ENCODE results near the gene XXYLT1. TPM values are rescaled to one million over a fixed set of nuclear protein-coding genes. Genes with fewer than 3 reads are reported as not detected.

Gene XXYLT1
- total RNA-seq, 1 donor from 2014 or later: 14.5 TPM

GRCh38 chr3:195131176-195131575 lies 139.8 kb downstream of the XXYLT1 start:
- intact Hi-C loops (cut with DNase I): no loop called here
- H3K4me1 ChIP-seq: no peaks in the 10 kb centered on the region
- no peaks in the 10 kb centered on the region for H3K36me3 ChIP-seq
- DNase-seq (ENCODE audit: extremely low spot score in 2 of 2): no peak
- H3K4me3 ChIP-seq: no peak overlapping the region
- TF ChIP-seq POLR2AphosphoS5 (IDR thresholded peaks at IDR 0.05; ENCODE audit: insufficient read depth in 1 of 2, low read depth in 1 of 2) (peak in 1 of 2 donors; percentile 79), CTCF (IDR thresholded peaks at IDR 0.05) (no peak)
- H3K9me3 ChIP-seq: no peaks in the 10 kb centered on the region
- no peak overlapping the region for H3K27ac ChIP-seq
- H3K27me3 ChIP-seq: no peaks in the 10 kb centered on the region

DNA sequence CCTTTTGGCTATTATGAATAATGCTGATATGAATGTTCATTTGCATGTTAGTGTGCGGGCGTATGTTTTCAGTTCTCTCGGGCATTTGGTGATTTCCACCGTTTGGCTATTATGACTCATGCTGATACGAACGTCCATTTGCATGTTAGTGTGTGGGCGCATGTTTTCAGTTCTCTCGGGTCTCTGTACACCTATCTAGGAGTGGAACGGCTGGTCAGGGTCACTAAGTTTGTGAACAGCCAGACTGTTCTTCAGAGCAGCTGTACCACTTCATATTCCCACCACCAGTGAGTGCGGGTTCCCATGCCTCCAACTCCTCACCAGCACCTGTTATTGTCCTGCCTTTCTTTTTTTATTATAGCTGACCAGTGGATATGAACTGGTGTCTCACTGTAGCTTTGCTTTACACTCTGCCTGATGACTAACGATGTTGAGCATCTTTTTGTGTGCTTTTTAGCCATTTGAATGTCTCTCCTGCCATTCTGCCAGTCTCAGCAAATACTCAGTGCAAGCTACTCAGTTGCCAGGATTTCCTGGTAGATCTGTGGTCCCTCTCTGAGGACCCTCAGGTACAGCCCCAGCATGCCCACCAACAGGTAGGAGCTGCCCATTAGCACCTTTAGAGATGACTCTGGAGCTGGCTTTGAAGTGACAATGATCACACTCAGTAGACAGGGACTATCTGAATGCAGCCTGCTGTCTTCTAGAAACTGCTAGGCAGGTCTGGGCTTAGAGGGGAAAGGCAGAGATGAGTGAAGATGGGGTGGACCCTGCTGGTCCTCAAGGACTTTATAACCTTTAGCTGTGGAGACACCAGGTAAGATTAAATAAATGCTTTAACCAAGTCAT lies 141.1 kb downstream of the XXYLT1 start:
- no peak overlapping the region for H3K27ac ChIP-seq
- H3K36me3 ChIP-seq: no peaks in the 10 kb centered on the region
- H3K4me3 ChIP-seq: no peak overlapping the region
- TF ChIP-seq POLR2AphosphoS5 (IDR thresholded peaks at IDR 0.05; ENCODE audit: insufficient read depth in 1 of 2, low read depth in 1 of 2): no peak
- TF ChIP-seq CTCF (IDR thresholded peaks at IDR 0.05): no peak
- no peak for TF ChIP-seq POLR2A (IDR thresholded peaks at IDR 0.05)
- no peaks in the 10 kb centered on the region for H3K4me1 ChIP-seq
- no peak for DNase-seq (ENCODE audit: extremely low spot score in 2 of 2)
- H3K27me3 ChIP-seq: no peaks in the 10 kb centered on the region
- H3K9me3 ChIP-seq: no peaks in the 10 kb centered on the region
- intact Hi-C loops (cut with DNase I): no loop called here

DNA sequence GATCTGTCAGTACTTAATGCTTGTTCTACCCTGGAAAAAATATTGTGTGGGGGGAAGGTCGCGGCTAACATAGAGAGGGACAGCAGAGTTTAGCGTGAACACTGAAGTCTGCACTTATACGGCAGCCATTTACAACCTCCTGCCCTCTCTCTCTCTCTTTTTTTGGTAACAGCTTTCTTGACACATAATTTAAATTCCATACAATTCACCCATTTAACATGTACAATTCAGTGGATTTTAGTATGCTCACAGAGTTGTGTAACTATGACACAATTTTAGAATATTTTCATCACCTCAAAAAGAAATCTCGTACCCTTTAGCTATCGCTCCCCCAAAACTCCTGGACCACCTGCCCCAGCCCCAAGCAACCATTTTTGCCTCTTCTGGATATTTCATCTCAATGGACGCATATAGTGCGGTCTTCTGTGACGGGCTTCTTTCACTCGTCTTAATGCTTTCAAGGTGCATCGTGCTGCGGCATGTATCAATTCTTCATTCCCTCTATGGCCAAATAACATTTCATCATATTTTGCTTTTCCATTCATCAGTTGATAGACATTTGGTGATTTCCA lies 141.8 kb downstream of the XXYLT1 start:
- Histone ChIP-seq H3K27me3 (no peaks in the 10 kb centered on the region), H3K4me1 (no peaks in the 10 kb centered on the region), H3K9me3 (no peaks in the 10 kb centered on the region), H3K36me3 (no peaks in the 10 kb centered on the region), H3K4me3 (no peak overlapping the region), H3K27ac (no peak overlapping the region)
- TF ChIP-seq POLR2AphosphoS5 (IDR thresholded peaks at IDR 0.05; ENCODE audit: insufficient read depth in 1 of 2, low read depth in 1 of 2): no peak
- no peak for TF ChIP-seq POLR2A (IDR thresholded peaks at IDR 0.05)
- no peak for TF ChIP-seq CTCF (IDR thresholded peaks at IDR 0.05)
- DNase-seq (ENCODE audit: extremely low spot score in 2 of 2): no peak
- intact Hi-C loops (cut with DNase I): no loop called here

DNA sequence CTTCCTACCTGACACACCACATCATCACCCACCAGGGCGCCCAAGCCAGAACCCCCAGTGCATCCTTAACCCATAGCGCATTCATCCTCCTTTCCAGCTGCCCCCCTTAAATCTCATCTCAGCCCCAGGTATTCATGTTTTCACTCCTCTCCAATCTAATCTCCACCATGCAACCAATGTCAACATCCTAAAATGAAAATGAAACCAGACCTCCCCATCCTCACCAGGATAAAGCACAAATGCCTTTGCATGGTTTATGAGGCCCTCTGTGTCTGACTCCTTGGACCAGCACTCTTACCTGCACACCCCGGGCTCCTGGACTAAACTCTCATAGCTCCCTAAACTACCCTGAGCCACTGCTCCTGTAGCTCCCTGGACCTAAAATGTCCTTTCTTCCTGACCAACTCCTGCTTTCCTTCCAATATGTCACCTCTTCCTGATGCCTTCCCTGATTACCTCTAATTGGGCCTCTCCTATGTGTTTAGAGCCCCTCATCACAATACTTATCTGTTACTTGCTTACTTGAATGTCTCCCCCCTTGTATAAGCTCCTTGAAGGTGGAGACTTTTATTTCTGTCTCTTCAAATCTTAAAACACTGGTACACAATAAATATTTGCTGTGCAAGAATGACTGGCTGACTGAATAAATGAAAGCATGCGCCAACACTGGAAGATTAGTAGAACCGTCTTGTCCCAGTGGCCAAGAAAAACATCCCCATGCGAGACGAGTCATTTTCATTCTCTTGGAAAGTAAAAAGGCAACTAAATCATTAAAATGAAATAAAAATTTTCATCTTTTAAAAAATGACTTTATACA lies 142.5 kb downstream of the XXYLT1 start:
- TF ChIP-seq CTCF (IDR thresholded peaks at IDR 0.05) (no peak), POLR2A (IDR thresholded peaks at IDR 0.05) (no peak), POLR2AphosphoS5 (IDR thresholded peaks at IDR 0.05; ENCODE audit: insufficient read depth in 1 of 2, low read depth in 1 of 2) (no peak)
- Histone ChIP-seq H3K4me1 (no peaks in the 10 kb centered on the region), H3K4me3 (no peak overlapping the region), H3K27me3 (no peaks in the 10 kb centered on the region), H3K36me3 (no peaks in the 10 kb centered on the region), H3K27ac (no peak overlapping the region), H3K9me3 (no peaks in the 10 kb centered on the region)
- no peak for DNase-seq (ENCODE audit: extremely low spot score in 2 of 2)
- intact Hi-C loops (cut with DNase I): no loop called here

Data from vagina (tissue), 2 donors.